HG03460 (cell line): Measurements from ENCODE around the gene SPAG17.

Experiments
- ATAC-seq: cut with Tn5 transposase; IDR thresholded peaks from one replicate; pipeline ENCODE4 v1.9.1; 2021; ENCODE audit not compliant: unreplicated experiment

SPAG17 gene

GRCh38 chr1:118122234-118123004, 62.6 kb downstream of the SPAG17 start:
- ATAC-seq, result no peak

- ATAC-seq, result no peak
Observed at GRCh38 chr1:118118873-118119463, 66.1 kb downstream of the SPAG17 start.

GRCh38 chr1:118118469-118118868, 66.6 kb downstream of the SPAG17 start:
- ATAC-seq, result no peak

- ATAC-seq, result no peak
Observed at GRCh38 chr1:118117521-118117920, 67.5 kb downstream of the SPAG17 start.

- ATAC-seq, result no peak
Observed at GRCh38 chr1:118116909-118117308, 68.1 kb downstream of the SPAG17 start.

GRCh38 chr1:118116401-118116800, 68.6 kb downstream of the SPAG17 start:
- ATAC-seq, result no peak

GRCh38 chr1:118115567-118116295, 69.3 kb downstream of the SPAG17 start:
- ATAC-seq, result no peak

- no peak for ATAC-seq
Observed at GRCh38 chr1:118113261-118113660, 71.8 kb downstream of the SPAG17 start.

GRCh38 chr1:118110580-118110979, 74.4 kb downstream of the SPAG17 start:
- no peak for ATAC-seq

GRCh38 chr1:118104951-118105350, 80.1 kb downstream of the SPAG17 start:
- ATAC-seq, result no peak

- no peak for ATAC-seq
Observed at GRCh38 chr1:118102445-118102844, 82.6 kb downstream of the SPAG17 start.

- no peak for ATAC-seq
Observed at GRCh38 chr1:118101999-118102398, 83.0 kb downstream of the SPAG17 start.

- ATAC-seq, result no peak
Observed at GRCh38 chr1:118101515-118101844, 83.5 kb downstream of the SPAG17 start.

- ATAC-seq, result no peak
Observed at GRCh38 chr1:118100686-118101514, 84.1 kb downstream of the SPAG17 start.

- ATAC-seq, result no peak
Observed at GRCh38 chr1:118099686-118100085, 85.3 kb downstream of the SPAG17 start.

GRCh38 chr1:118097622-118098348, 87.2 kb downstream of the SPAG17 start:
- ATAC-seq, result no peak

- no peak for ATAC-seq
Observed at GRCh38 chr1:118093017-118093416, 92.0 kb downstream of the SPAG17 start.

- ATAC-seq, result no peak
Observed at GRCh38 chr1:118090130-118090529, 94.9 kb downstream of the SPAG17 start.

- no peak for ATAC-seq
Observed at GRCh38 chr1:118085365-118085764, 99.7 kb downstream of the SPAG17 start.

- ATAC-seq, result no peak
Observed at GRCh38 chr1:118084400-118084799, 100.6 kb downstream of the SPAG17 start.

- ATAC-seq, result no peak
Observed at GRCh38 chr1:118082984-118083383, 102.0 kb downstream of the SPAG17 start.
